Adipocyte (in vitro differentiated cells): ENCODE results near the gene JAKMIP2.
"Not testable (repeated sequence)": the region's sequence is repeated elsewhere in the genome, so short reads cannot be mapped to it uniquely, and the experiment has no call there.

Experiments
- DNase-seq: peaks from one replicate; pipeline ENCODE4 v3.0.0-alpha.2; 2015; ENCODE audit warnings: low read depth
- H3K27me3 ChIP-seq: replicated peaks from 2 replicates; pipeline ENCODE4 v1.7.0; 2013; ENCODE audit warnings: mild to moderate bottlenecking, low read length, moderate library complexity; ENCODE audit not compliant: control insufficient read depth, insufficient read depth
- H3K36me3 ChIP-seq: 2 replicates; pipeline ENCODE4 v1.7.0; 2013; ENCODE audit warnings: low read length, mild to moderate bottlenecking, moderate library complexity; ENCODE audit not compliant: control insufficient read depth, insufficient read depth, severe bottlenecking
- H3K4me1 ChIP-seq: 2 replicates; pipeline ENCODE4 v1.7.0; 2013; ENCODE audit warnings: mild to moderate bottlenecking, low read length, moderate library complexity; ENCODE audit not compliant: control insufficient read depth, insufficient read depth
- H3K4me3 ChIP-seq: 2 replicates; pipeline ENCODE4 v1.7.0; 2013; ENCODE audit warnings: mild to moderate bottlenecking, low read length, moderate library complexity
- H3K9ac ChIP-seq: 2 replicates; pipeline ENCODE4 v1.7.0; 2013; ENCODE audit warnings: mild to moderate bottlenecking, low read length, moderate library complexity
- H3K9me3 ChIP-seq: 2 replicates; pipeline ENCODE4 v1.7.0; 2013; ENCODE audit warnings: mild to moderate bottlenecking, low read length, moderate library complexity; ENCODE audit not compliant: control insufficient read depth

Gene JAKMIP2

DNA sequence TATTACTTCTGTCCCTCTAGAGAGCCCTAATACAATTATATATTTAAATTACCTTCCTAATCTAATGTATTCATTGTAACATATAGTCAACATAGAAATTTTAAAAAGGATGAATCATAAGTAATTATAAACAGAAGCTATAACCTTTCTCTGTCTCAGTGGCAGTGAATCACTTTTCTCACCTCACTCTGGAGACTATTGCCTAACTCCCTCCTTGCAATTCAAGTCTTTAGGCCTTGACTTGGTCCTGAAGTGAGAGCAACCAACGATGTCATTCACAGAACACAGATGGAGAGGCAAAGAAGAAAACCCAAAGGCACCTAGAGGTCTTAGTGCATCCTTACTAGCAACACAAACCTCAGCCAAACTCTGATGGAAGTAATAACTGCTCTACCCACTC, 139.4 kb downstream of the JAKMIP2 start:
- no peak overlapping the region for H3K9ac ChIP-seq
- no peak overlapping the region for H3K4me3 ChIP-seq
- no peak for DNase-seq
- no peaks in the 10 kb centered on the region for H3K9me3 ChIP-seq
- no peaks in the 10 kb centered on the region for H3K4me1 ChIP-seq
- H3K36me3 ChIP-seq: no peaks in the 10 kb centered on the region
- no peaks in the 10 kb centered on the region for H3K27me3 ChIP-seq

- H3K9me3 ChIP-seq: no peaks in the 10 kb centered on the region
- no peak overlapping the region for H3K4me3 ChIP-seq
- DNase-seq: no peak
- H3K36me3 ChIP-seq: no peaks in the 10 kb centered on the region
- no peaks in the 10 kb centered on the region for H3K4me1 ChIP-seq
- H3K9ac ChIP-seq: no peak overlapping the region
- H3K27me3 ChIP-seq: no peaks in the 10 kb centered on the region
Measured at GRCh38 chr5:147642666-147643065, 139.9 kb downstream of the JAKMIP2 start.

GRCh38 chr5:147639321-147639720, 143.2 kb downstream of the JAKMIP2 start:
- Histone ChIP-seq H3K27me3 (no peaks in the 10 kb centered on the region), H3K9ac (no peak overlapping the region), H3K4me1 (no peaks in the 10 kb centered on the region), H3K36me3 (no peaks in the 10 kb centered on the region), H3K9me3 (no peaks in the 10 kb centered on the region), H3K4me3 (no peak overlapping the region)
- DNase-seq: no peak

DNA sequence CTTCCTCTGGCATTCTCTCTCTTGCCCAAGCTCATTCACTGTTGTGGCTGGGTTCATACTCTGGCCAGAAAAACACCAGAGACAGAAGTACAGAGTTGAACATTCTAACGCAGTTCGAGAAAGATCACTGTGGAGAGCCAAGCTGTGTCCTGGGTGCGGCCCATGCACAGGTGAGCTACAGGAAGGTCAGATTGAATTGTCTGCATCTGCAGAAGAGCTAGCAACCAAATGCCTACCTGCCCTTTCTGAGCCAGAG, 145.9 kb downstream of the JAKMIP2 start:
- Histone ChIP-seq H3K27me3 (no peaks in the 10 kb centered on the region), H3K4me1 (no peaks in the 10 kb centered on the region), H3K9ac (no peak overlapping the region), H3K4me3 (no peak overlapping the region), H3K9me3 (no peaks in the 10 kb centered on the region), H3K36me3 (no peaks in the 10 kb centered on the region)
- DNase-seq: no peak

- no peak overlapping the region for H3K4me3 ChIP-seq
- no peaks in the 10 kb centered on the region for H3K4me1 ChIP-seq
- DNase-seq: no peak
- H3K9me3 ChIP-seq: no peaks in the 10 kb centered on the region
- no peaks in the 10 kb centered on the region for H3K27me3 ChIP-seq
- no peaks in the 10 kb centered on the region for H3K36me3 ChIP-seq
- H3K9ac ChIP-seq: no peak overlapping the region
Measured at GRCh38 chr5:147635882-147636728, 146.4 kb downstream of the JAKMIP2 start.

GRCh38 chr5:147635439-147635838, 147.1 kb downstream of the JAKMIP2 start:
- not testable (repeated sequence) for H3K36me3 ChIP-seq, H3K9me3 ChIP-seq, H3K4me3 ChIP-seq, DNase-seq, H3K4me1 ChIP-seq, H3K9ac ChIP-seq, H3K27me3 ChIP-seq

DNA sequence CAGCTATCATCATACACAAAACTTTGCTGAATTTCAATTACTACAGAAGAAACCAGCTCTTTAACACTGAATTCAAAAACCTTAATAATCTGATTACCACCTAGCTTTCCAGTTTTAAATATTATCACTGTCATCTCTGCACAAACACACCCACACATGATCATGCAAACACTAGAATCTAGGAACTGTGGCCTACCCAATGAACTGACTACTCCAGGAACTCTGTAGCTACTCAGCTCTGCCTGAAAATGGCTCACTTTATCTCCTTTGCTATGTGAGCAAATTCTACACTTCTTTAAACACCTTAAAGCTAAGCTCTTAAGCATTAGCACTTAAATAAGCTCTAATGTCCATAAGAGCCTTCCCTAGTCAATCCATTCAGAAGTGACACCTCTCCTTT, 149.4 kb downstream of the JAKMIP2 start:
- Histone ChIP-seq H3K4me1 (no peaks in the 10 kb centered on the region), H3K27me3 (no peaks in the 10 kb centered on the region), H3K4me3 (no peak overlapping the region), H3K9me3 (no peaks in the 10 kb centered on the region), H3K9ac (no peak overlapping the region), H3K36me3 (no peaks in the 10 kb centered on the region)
- no peak for DNase-seq

- Histone ChIP-seq H3K9me3 (no peaks in the 10 kb centered on the region), H3K27me3 (no peaks in the 10 kb centered on the region), H3K36me3 (no peaks in the 10 kb centered on the region), H3K4me1 (no peaks in the 10 kb centered on the region), H3K9ac (no peak overlapping the region), H3K4me3 (no peak overlapping the region)
- no peak for DNase-seq
Measured at GRCh38 chr5:147631428-147632003, 151.0 kb downstream of the JAKMIP2 start.

DNA sequence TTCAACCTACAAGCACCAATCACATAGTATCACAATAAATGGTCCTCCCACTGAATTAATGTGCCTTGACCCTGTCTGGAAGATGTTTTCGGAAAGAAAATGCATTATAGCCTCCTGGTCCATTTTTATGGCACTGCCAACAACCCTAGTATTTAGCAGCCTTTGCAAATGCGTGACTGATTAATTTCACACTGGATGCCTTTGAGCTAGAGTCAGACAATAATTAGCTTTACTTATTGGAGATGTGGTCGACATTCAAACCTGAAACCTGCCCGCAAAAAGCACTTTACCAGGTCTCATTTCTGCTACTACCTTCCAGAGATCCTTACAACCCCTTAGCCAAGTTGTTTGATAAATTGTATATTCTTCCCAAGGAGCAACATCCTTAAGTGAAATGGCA, 153.3 kb downstream of the JAKMIP2 start:
- H3K4me1 ChIP-seq: no peaks in the 10 kb centered on the region
- H3K9ac ChIP-seq: no peak overlapping the region
- no peak for DNase-seq
- no peak overlapping the region for H3K4me3 ChIP-seq
- no peaks in the 10 kb centered on the region for H3K9me3 ChIP-seq
- no peaks in the 10 kb centered on the region for H3K36me3 ChIP-seq
- peaks cover 6% of the 10 kb centered on the region for H3K27me3 ChIP-seq

GRCh38 chr5:147628058-147628895, 154.3 kb downstream of the JAKMIP2 start:
- Histone ChIP-seq H3K36me3 (no peaks in the 10 kb centered on the region), H3K4me3 (no peak overlapping the region)
- DNase-seq: peak; percentile 84

GRCh38 chr5:147626464-147626863, 156.1 kb downstream of the JAKMIP2 start:
- no peak for DNase-seq
- H3K9me3 ChIP-seq: no peaks in the 10 kb centered on the region
- H3K4me1 ChIP-seq: no peaks in the 10 kb centered on the region
- no peak overlapping the region for H3K9ac ChIP-seq
- no peaks in the 10 kb centered on the region for H3K36me3 ChIP-seq
- H3K27me3 ChIP-seq: peaks cover 6% of the 10 kb centered on the region
- no peak overlapping the region for H3K4me3 ChIP-seq

More at GRCh38 chr5:147628058-147628895, 154.3 kb downstream of the JAKMIP2 start:
- no peak overlapping the region for H3K9ac ChIP-seq
- H3K9me3 ChIP-seq: no peaks in the 10 kb centered on the region
- H3K27me3 ChIP-seq: peaks cover 6% of the 10 kb centered on the region
- H3K4me1 ChIP-seq: no peaks in the 10 kb centered on the region
